Caco-2 (cell line): Measurements from ENCODE around the gene MYH2. TPM values are rescaled to one million over a fixed set of nuclear protein-coding genes. Genes with fewer than 3 reads are reported as not detected.

Experiments used
- BruUV-seq: library from RNA; stranded (reverse); fragments of 400-500 nt; replicated peaks from 2 replicates; lab custom pipeline; 2021; lab: Mats Ljungman, UMichigan
- CTCF ChIA-PET: fragments of 300-600 bp; sonication (Branson Sonifier 250); formaldehyde crosslinking; loops from one replicate; lab custom pipeline; 2022; ENCODE audit warnings: antibody characterized with exemption; lab: Charles Lee
- POLR2A ChIA-PET: fragments of 300-600 bp; sonication (Branson Sonifier 250); formaldehyde crosslinking; loops from one replicate; lab custom pipeline; 2022; ENCODE audit warnings: antibody characterized with exemption; lab: Charles Lee
- DNase-seq, 2 experiments: peaks; one replicate each; pipeline versions ENCODE4 v3.0.0 to v3.0.0-alpha.2; 2020 to 2022
- H3K27me3 ChIP-seq: replicated peaks from 2 replicates; pipeline ENCODE4 v1.6.0; 2011; ENCODE audit warnings: low read length; ENCODE audit not compliant: control insufficient read depth, insufficient read depth
- H3K36me3 ChIP-seq: 2 replicates; pipeline ENCODE4 v1.5.1; 2011; ENCODE audit warnings: low read length; ENCODE audit not compliant: control insufficient read depth, insufficient read depth
- H3K4me1 ChIP-seq: fragments of 250-450 bp; sonication (Bioruptor Pico); 2 replicates; pipeline ENCODE4 v1.5.1; 2020; ENCODE audit warnings: mild to moderate bottlenecking
- H3K4me3 ChIP-seq: 2 replicates; pipeline ENCODE4 v1.5.1; 2011; ENCODE audit warnings: low read depth, mild to moderate bottlenecking, control low read depth, low read length
- H3K9me3 ChIP-seq: fragments of 250-450 bp; sonication (Bioruptor Pico); 2 replicates; pipeline ENCODE4 v1.5.1; 2020; ENCODE audit warnings: mild to moderate bottlenecking, moderate library complexity
- H3K27ac Mint-ChIP-seq: one replicate; pipeline ENCODE4 v1.8.0; 2022; ENCODE audit warnings: mixed read lengths; ENCODE audit not compliant: unreplicated experiment
- H3K27me3 Mint-ChIP-seq: one replicate; pipeline ENCODE4 v1.8.0; 2022; ENCODE audit warnings: mixed read lengths; ENCODE audit not compliant: insufficient read depth, unreplicated experiment
- H3K36me3 Mint-ChIP-seq: one replicate; pipeline ENCODE4 v1.8.0; 2022; ENCODE audit warnings: mild to moderate bottlenecking, mixed read lengths; ENCODE audit not compliant: insufficient read depth, unreplicated experiment
- H3K4me1 Mint-ChIP-seq: one replicate; pipeline ENCODE4 v1.8.0; 2022; ENCODE audit warnings: low read depth, mixed read lengths; ENCODE audit not compliant: unreplicated experiment
- H3K4me3 Mint-ChIP-seq: one replicate; pipeline ENCODE4 v1.8.0; 2022; ENCODE audit warnings: mild to moderate bottlenecking, moderate library complexity, mixed read lengths; ENCODE audit not compliant: unreplicated experiment
- H3K9me3 Mint-ChIP-seq: one replicate; pipeline ENCODE4 v1.8.0; 2022; ENCODE audit warnings: mixed read lengths; ENCODE audit not compliant: unreplicated experiment
- CTCF ChIP-seq, 2 experiments: fragments of 200-600 bp in 1 of 2; IDR thresholded peaks; 1 replicate in 1 of 2; 2 replicates in 1 of 2; pipeline versions ENCODE4 v1.5.1 to v1.8.0; 2011 to 2022; ENCODE audit warnings: antibody characterized with exemption in 1 of 2, control low read depth in 1 of 2, inconsistent platforms in 1 of 2, low read depth in 1 of 2, low read length in 1 of 2, mild to moderate bottlenecking in 1 of 2, moderate library complexity in 1 of 2; ENCODE audit not compliant: insufficient read depth in 1 of 2, severe bottlenecking in 1 of 2, unreplicated experiment in 1 of 2
- intact Hi-C: fragments of 100-400 bp; cut with micrococcal nuclease; formaldehyde crosslinking; loops from one replicate; pipeline ENCODE4 v1.10.0; 2022; ENCODE audit not compliant: unreplicated experiment
- total RNA-seq: library from RNA; stranded (reverse); gene quantifications from 2 replicates; pipeline ENCODE4 v1.2.3, GENCODE V29; 2022

The MYH2 gene
- total RNA-seq, 1 experiment from 2014 or later, result not detected

- no peak for TF ChIP-seq CTCF (IDR thresholded peaks at IDR 0.05; ENCODE audit: insufficient read depth in 1 of 2, low read depth in 1 of 2, low read length in 1 of 2, severe bottlenecking in 1 of 2, unreplicated experiment in 1 of 2)
- Mint-ChIP-seq H3K4me1 (no peaks in the 10 kb centered on the region), H3K9me3 (no peaks in the 10 kb centered on the region), H3K36me3 (no peaks in the 10 kb centered on the region), H3K27me3 (peaks cover 4% of the 10 kb centered on the region), H3K4me3 (no peak overlapping the region), H3K27ac (no peak overlapping the region)
- Histone ChIP-seq H3K27me3 (no peaks in the 10 kb centered on the region), H3K4me3 (no peak overlapping the region), H3K4me1 (no peaks in the 10 kb centered on the region), H3K36me3 (no peaks in the 10 kb centered on the region), H3K9me3 (no peaks in the 10 kb centered on the region)
- ChIA-PET CTCF (no interaction called here), POLR2A (no interaction called here)
- BruUV-seq, result no TSS peak
- DNase-seq, result no peak
- intact Hi-C loops, result no loop called here
These were observed 36.1 kb upstream of the MYH2 start for GRCh38 chr17:10585529-10585928.

DNA sequence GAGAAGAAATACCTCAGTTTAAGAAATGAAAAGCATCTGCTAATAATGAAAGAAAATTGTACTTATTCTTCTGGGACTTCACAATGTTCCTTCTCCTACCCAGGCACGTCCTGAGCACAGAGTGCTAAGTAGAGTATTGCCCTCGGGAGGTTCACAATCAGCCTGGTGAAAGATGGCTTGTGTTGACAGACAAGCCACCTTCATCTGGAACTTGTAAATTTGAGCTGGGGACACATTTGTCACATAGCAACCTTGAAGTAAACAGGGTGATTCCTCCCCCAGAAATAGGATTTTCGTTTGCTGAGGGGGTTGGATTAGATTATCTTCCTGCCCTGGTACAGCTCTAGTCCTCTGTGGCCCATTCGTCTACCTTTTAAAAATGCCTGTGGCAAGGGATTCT, 34.4 kb upstream of the MYH2 start:
- H3K27me3 Mint-ChIP-seq, result peaks cover 8% of the 10 kb centered on the region
- no peak overlapping the region for H3K4me3 ChIP-seq
- H3K27ac Mint-ChIP-seq, result no peak overlapping the region
- CTCF ChIA-PET, result no interaction called here
- no TSS peak for BruUV-seq
- H3K4me1 ChIP-seq, result no peaks in the 10 kb centered on the region
- POLR2A ChIA-PET, result no interaction called here
- no peak overlapping the region for H3K4me3 Mint-ChIP-seq
- no peaks in the 10 kb centered on the region for H3K9me3 Mint-ChIP-seq
- intact Hi-C loops, result no loop called here
- no peaks in the 10 kb centered on the region for H3K4me1 Mint-ChIP-seq
- no peak for DNase-seq
- no peaks in the 10 kb centered on the region for H3K36me3 Mint-ChIP-seq
- no peaks in the 10 kb centered on the region for H3K9me3 ChIP-seq
- H3K36me3 ChIP-seq, result no peaks in the 10 kb centered on the region
- H3K27me3 ChIP-seq, result no peaks in the 10 kb centered on the region
- no peak for TF ChIP-seq CTCF (IDR thresholded peaks at IDR 0.05; ENCODE audit: insufficient read depth in 1 of 2, low read depth in 1 of 2, low read length in 1 of 2, severe bottlenecking in 1 of 2, unreplicated experiment in 1 of 2)

- no peak overlapping the region for H3K27ac Mint-ChIP-seq
- intact Hi-C loops, result no loop called here
- POLR2A ChIA-PET, result no interaction called here
These were observed 29.8 kb upstream of the MYH2 start for GRCh38 chr17:10579270-10579669.

More at GRCh38 chr17:10579270-10579669, 29.8 kb upstream of the MYH2 start:
- no peaks in the 10 kb centered on the region for H3K27me3 ChIP-seq
- H3K4me1 Mint-ChIP-seq, result no peaks in the 10 kb centered on the region
- TF ChIP-seq CTCF (IDR thresholded peaks at IDR 0.05; ENCODE audit: insufficient read depth in 1 of 2, low read depth in 1 of 2, low read length in 1 of 2, severe bottlenecking in 1 of 2, unreplicated experiment in 1 of 2), result no peak
- CTCF ChIA-PET, result no interaction called here
- no peaks in the 10 kb centered on the region for H3K4me1 ChIP-seq
- H3K36me3 ChIP-seq, result no peaks in the 10 kb centered on the region
- H3K9me3 Mint-ChIP-seq, result no peaks in the 10 kb centered on the region
- no peaks in the 10 kb centered on the region for H3K36me3 Mint-ChIP-seq
- no peaks in the 10 kb centered on the region for H3K9me3 ChIP-seq
- no TSS peak for BruUV-seq
- DNase-seq, result no peak
- peaks cover 13% of the 10 kb centered on the region for H3K27me3 Mint-ChIP-seq
- no peak overlapping the region for H3K4me3 ChIP-seq
- H3K4me3 Mint-ChIP-seq, result no peak overlapping the region
